ENCODE measurements around the gene VHLL.

DNA sequence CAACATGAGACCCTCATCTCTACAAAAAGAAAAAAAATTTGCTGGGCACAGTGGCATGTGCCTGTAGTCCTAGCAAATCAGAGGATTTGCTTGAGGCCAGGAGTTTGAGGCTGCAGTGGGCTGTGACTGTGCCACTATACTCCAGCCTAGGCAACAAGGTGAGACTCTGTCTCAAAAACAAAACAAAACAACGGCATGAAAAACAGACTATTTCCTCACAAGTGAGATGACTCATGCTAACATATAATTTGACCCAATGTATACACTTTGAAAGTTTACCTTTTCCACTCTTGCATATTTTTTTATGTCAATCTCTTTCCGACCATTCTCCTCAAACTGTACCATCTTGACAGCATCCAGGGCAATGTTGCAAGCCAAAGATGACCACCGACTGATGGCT is 21.5 kb upstream of the VHLL start:
- TF ChIP-seq, protein P1, sequence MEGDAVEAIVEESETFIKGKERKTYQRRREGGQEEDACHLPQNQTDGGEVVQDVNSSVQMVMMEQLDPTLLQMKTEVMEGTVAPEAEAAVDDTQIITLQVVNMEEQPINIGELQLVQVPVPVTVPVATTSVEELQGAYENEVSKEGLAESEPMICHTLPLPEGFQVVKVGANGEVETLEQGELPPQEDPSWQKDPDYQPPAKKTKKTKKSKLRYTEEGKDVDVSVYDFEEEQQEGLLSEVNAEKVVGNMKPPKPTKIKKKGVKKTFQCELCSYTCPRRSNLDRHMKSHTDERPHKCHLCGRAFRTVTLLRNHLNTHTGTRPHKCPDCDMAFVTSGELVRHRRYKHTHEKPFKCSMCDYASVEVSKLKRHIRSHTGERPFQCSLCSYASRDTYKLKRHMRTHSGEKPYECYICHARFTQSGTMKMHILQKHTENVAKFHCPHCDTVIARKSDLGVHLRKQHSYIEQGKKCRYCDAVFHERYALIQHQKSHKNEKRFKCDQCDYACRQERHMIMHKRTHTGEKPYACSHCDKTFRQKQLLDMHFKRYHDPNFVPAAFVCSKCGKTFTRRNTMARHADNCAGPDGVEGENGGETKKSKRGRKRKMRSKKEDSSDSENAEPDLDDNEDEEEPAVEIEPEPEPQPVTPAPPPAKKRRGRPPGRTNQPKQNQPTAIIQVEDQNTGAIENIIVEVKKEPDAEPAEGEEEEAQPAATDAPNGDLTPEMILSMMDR (IDR thresholded peaks at IDR 0.05): no peak
- no peak for TF ChIP-seq POLR2A (IDR thresholded peaks at IDR 0.05)
